CD4-positive, alpha-beta T cell treated with Interleukin-21 for 1 hour (primary cell): ENCODE data around the gene TMEM60.

Source experiments
- DNase-seq: peaks from one replicate; pipeline ENCODE4 v3.0.0-alpha.2; 2020

TMEM60 gene

DNA sequence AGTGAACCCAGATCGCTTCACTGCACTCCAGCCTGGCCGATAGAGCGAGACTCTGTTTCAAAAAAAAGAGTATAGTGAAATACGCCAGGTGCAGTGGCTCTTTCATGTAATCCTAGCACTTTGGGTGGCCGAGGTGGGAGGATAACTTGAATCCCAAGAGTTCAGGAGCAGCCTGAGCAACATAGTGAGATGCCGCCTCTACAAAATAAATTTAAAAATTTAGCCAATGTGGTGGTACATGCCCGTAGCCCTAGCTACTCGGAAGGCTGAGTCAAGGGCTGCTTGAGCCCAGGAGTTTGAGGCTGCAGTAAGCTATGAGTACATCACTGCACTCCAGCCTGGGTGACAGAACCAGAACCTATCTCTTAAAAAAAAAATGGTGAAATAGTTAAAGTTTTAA is 27.9 kb downstream of the TMEM60 start:
- no peak for DNase-seq

DNA sequence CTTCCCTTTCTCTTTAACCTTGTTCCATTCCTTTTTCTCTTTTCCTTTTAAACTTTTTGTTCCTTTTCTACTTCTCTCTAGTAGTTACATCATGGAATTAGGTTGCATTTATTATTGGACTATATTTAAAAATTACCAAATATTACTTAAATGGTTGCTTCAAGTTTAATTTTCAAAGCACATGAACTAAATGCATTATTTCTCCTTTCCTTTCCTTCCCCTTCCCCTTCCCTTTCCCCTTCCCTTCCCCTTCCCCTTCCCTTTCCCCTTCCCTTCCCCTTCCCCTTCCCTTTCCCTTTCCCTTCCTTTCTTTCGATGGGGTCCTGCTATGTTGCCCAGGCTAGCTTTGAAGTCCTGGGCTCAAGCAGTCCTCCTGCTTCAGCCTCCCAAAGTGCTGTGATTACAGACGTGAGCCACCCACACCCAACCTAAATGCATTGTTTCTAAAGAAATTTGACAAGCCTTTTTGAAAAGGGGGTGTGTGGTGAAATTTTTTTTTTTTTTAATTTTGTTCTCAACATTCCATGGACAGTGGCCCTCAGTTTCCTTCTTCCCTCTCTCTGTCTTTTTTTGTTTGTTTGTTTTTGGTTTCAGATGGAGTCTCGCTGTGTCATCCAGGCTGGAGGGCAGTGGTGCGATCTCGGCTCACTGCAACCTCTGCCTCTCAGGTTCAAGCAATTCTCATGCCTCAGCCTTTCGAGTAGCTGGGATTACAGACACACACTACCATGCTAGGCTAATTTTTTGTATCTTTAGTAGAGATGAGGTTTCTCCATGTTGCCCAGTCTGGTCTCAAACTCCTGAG is 31.2 kb downstream of the TMEM60 start:
- DNase-seq = no peak

DNA sequence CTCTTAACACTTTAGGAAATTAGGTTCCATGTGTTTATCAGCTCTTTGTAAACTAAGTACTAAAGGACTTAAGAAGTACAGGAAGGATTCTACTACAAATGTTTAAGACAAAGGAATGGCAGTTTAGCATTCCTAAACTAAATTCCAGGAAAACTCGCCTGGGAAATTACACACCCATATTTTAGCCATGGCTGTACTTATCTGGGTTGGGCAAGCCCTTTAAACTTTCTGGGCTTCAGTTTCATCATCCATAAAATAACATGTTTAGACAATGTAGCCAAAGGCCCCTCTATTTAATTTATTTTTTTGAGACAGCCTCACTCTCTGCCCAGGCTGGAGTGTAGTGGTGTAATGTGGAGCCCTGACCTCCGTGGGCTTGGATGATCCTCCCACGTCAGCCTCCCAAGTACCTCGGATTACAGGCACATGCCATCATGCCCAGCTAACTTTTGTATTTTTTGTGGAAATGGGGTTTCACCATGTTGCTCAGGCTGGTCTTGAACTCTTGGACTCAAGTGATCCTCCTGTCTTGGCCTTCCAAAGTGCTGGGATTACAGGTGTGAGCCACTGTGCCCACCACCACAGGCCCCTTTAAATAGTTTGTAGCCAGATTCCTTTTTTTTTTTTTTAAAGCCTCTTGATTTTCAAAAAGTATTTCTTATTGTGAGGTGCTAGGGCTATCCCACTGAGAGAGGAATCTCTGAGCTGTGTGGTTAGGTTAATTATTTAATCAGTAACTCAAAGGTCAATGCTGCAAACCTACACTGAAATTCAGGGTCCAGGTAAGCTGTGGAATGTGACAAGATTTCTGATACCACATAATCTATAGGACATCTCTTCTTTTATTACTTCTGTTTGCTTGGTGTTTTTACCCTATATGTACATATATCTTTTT is 32.1 kb downstream of the TMEM60 start:
- no peak for DNase-seq

DNA sequence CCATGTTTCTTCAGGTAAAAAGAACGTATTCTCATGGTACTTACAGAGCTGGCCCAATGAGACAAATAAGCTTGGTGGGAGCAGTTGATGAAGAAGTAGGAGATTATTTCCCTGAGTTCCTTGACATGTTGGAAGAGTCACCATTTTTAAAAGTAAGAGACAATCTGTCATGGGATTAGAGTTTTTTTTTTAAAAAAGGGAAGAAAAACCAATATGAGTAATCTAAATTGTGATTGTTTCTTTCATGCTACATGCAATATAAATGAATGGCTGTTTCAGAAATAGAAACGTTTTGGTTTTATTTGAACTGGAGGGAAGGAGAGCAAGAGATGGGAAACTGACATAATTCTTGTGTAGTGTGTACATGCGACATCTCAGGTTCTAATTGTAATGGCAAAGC is 32.8 kb downstream of the TMEM60 start:
- DNase-seq = no peak

DNA sequence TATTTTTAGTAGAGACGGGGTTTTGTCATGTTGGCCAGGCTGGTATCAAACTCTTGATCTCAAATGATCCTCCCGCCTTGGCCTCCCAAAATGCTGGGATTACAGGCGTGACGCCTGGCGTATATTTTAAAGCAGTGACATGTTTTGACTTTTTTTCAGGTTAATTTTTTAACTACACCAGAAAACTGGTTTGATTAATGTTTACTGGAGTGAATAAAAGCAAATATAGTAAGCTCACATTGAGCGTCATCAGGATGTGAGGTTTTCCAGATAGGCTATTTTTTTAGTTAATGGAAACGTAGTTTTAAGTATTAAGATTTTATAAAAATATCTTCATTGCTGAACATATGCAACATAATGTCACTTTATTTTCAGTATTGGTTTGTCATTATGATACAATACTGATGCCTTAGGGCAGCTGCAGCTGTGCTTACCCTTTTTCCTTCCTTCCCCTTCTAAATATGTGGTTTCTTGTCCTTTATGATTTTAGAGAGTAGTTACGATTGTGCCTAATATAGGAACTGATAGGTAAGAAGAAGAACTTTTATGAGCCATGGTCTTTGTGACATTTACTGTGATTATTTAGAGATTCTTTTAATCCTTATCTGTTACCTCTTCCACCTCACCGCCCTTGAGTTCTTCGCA is 37.3 kb downstream of the TMEM60 start:
- DNase-seq = no peak

DNA sequence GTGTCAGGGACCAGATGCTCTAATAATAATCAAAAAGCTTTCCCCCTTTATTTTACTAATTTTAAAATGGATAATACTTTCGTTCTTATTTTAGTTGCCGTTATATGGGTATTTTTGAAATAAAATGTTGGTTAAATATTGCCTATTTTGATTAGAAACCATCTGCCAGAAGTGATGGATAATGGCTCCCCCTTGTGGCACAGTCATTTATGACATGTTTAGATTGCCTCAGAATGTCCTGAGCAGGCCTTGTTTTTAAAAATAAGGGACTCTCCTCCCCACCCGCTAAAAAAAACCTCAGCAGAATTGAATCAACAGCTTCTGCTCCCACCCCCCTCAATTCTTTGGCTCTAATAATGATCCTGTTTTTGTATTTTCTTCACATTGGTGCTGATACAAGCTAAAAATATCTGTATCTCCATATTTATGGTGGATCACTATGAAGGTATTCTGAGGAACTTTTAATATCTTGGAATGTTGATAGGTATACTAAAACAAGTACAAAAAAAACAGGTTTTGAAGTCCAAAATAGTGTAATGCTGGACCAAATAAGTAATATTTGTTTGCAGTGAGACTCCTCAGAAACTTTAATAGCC is 38.8 kb downstream of the TMEM60 start:
- peak; percentile 83 for DNase-seq

DNA sequence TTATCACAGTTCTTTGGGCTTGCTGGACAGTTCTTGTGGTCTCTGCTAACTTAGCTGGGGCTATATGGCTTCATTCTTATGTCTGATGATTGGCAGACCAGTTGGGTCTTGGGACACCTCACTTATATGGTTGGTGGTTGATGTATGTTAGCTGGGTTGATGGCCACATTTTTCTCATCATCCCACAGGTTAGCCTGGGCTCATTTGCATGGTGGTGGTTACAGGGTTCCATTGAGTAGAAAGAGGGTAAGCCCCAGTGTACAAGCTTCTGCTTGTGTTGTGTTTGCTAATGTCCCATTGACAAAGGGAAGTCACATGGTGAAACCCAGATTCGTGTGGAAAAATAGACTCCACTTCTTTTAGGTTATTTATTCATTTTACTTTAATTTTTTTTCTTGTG is 40.6 kb downstream of the TMEM60 start:
- no peak for DNase-seq

DNA sequence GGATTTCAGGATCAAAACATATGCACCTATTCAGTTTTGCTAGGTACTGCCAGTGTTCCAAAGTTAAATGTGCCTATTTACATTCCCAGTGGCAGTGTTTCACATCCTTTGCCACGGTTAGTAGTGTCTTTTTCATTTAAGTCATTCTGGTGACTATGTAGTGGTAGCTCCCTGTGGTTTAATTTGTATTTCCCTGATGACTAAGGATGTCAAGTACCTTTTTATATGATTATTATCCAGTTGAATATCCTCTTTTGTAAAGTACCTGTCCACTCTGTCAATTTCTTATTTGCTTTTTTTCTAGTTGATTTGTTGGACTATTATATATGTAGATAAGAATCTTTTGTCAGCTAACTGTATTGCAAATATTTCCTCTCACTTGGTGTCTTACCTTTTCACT is 45.1 kb downstream of the TMEM60 start:
- DNase-seq = no peak

DNA sequence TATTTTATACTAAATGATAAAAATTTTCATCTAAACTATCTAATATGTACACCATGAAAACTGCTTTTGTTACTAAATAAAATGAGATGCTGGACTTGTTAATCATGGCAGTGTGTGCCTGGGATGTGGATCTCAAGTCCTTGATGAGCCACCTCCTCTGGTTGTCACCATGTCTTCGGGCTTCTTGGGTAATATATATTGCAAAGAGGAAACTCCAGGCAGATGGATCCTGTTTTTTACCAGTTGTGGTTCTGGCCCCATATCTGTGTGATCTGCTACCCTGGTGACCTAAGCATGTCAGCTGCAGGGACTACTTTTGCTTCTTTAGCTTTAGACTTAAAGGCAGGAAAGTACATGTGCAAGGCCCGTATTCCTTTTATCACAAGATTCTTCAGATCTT is 46.2 kb downstream of the TMEM60 start:
- DNase-seq = peak; percentile 12

DNA sequence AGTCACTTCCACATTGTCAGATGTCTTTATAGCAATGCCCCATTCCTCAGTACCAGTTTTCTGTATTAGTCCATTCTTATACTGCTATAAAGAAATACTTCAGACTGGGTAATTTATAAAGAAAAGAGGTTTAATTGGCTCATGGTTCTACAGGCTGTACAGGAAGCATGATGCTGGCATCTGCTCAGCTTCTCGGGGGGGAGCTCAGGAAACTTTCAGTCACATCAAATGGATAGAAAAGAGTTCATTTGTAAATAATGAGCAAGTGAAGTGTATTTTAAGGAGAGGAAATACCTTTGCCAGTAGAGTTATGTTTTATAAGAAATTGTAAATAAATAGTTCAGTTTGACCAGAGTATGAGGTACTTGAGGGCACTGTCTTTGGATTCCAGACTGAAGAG is 50.5 kb downstream of the TMEM60 start:
- DNase-seq = no peak

DNA sequence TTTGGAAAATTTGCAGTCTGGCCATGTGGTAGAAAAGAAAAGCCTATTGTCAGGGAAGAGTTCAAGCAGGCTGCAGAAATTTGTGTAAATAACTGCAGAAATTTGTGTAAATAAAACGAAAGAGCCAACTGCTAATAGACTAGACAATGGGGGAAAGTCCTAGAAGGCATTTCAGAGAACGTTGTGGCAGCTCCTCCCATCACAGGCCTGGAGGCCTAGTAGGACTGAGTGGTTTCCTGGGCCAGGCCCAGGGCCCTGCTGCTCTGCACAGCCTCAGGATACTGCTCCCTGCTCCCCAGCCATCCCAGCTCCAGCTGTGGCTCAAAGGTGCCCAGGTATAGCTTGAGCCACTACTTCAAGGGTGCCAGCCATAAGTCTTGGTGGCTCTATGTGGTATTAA is 51.1 kb downstream of the TMEM60 start:
- no peak for DNase-seq

DNA sequence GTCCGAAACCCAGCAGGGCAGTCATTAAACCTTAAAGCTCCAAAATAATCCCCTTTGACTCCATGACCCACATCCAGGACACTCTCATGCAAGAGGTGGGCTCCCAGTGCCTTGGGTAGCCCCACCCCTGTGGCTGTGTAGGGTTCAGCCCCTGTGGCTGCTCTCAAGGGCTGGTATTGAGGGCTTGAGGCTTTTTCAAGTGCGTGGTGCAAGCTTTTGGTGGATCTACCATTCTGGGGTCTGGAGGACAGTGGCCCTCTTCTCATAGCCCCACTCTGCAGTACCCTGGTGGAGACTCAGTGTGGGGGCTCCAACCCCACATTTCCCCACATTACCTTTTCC is 51.4 kb downstream of the TMEM60 start:
- no peak for DNase-seq

DNA sequence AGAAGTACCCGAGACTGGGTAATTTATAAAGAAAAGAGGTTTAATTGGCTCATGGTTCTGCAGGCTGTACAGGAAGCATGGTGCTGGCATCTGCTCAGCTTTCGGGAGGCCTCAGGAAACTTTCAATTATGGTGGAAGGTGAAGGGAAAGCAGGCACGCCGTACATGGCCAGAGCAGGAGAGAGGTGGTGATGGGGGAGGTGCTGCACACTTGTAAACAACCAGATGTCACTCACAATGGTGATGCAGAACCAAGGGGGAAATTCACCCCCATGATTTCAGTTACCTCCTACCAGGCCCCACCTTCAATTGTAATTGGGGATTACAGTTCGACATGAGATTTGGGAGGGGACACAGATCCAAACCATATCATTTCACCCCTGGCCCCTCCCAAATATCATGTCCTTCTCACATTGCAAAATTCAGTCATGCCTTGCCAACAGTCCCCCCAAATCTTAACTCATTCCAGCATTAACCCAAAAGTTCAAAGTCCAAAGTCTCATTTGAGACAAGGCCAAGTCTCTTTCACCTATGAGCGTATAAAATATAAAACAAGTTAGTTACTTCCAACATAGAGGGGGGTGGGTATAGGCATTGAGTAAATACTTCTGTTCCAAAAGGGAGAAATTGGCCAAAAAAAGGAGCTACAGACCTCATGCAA is 51.9 kb downstream of the TMEM60 start:
- no peak for DNase-seq

DNA sequence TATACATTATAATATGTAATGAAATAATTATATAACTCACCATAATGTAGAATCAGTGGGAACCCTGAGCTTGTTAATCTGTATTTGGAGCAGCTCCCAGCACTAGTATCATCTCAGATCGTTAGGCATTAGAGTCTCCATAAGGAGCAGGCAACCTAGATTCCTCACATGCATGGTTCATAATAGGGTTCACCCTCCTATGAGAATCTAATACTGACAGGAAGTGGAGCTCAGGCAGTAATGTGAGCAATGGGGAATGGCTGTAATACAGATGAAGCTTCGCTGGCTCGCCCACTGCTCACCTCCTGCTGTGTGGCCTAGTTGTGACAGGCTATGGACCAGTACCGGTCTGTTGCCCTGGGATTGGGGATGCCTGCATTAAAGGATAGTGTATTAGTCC is 52.5 kb downstream of the TMEM60 start:
- DNase-seq = no peak
